Mucosa of descending colon (tissue), 3 donors: ENCODE measurements around the gene PCARE. TPM values are rescaled to one million over a fixed set of nuclear protein-coding genes. Genes with fewer than 3 reads are reported as not detected.

Experiments used
- ATAC-seq: fragments of 200-7000 bp; cut with Tn5 transposase; one replicate; pipeline ENCODE4 v1.9.1; 2020; ENCODE audit warnings: mild to moderate bottlenecking, moderate library complexity
- DNase-seq, 3 donors: peaks; one replicate each; pipeline ENCODE4 v3.0.0-alpha.2; 2020
- H3K36me3 ChIP-seq: fragments of 200-600 bp; one replicate; pipeline ENCODE4 v1.8.0; 2021; ENCODE audit warnings: low read depth, mild to moderate bottlenecking
- H3K4me1 ChIP-seq: fragments of 200-600 bp; one replicate; pipeline ENCODE4 v1.8.0; 2021; ENCODE audit warnings: low read depth, mild to moderate bottlenecking
- H3K4me3 ChIP-seq: fragments of 200-600 bp; one replicate; pipeline ENCODE4 v1.8.0; 2021; ENCODE audit warnings: mild to moderate bottlenecking
- H3K9me3 ChIP-seq: fragments of 200-600 bp; one replicate; pipeline ENCODE4 v1.8.0; 2021; ENCODE audit warnings: mild to moderate bottlenecking
- CTCF ChIP-seq: fragments of 200-600 bp; IDR thresholded peaks from one replicate; pipeline ENCODE4 v1.8.0; 2022; ENCODE audit warnings: antibody characterized with exemption, mild to moderate bottlenecking
- intact Hi-C, 2 donors: fragments of 100-400 bp; cut with DNase I in 1 of 2; cut with micrococcal nuclease in 1 of 2; formaldehyde crosslinking; loops; one replicate each; pipeline versions ENCODE4 v1.11.0 to v1.11.1; 2022; cut with DNase I, micrococcal nuclease
- total RNA-seq, 3 donors: library from RNA; stranded (reverse); fragmentation: NEBNext Ultra II Directional in 2 of 3; extraction: Animal tissue kit (Norgen Biotek cat#: 25700) in 2 of 3; gene quantifications; one replicate each; pipeline versions ENCODE4 v1.2.1 to v1.2.4, GENCODE V29; 2021 to 2023
- donor health status: DM: no; HTN: no; CAD: no; lungs with moderate emphysema.
- donor health status: DM: no; HTN: no; CAD: no.
- donor health status: DM: no; HTN: yes; CAD: no.

PCARE gene
- total RNA-seq, 3 donors from 2014 or later = not detected

GRCh38 chr2:29021886-29022285, 52.4 kb downstream of the PCARE start:
- no peak for TF ChIP-seq CTCF
- Histone ChIP-seq H3K36me3 (no peaks in the 10 kb centered on the region), H3K4me3 (no peak overlapping the region), H3K4me1 (no peaks in the 10 kb centered on the region), H3K9me3 (no peaks in the 10 kb centered on the region)
- ATAC-seq = no peak
- no peak for DNase-seq
- intact Hi-C loops = no loop called here

GRCh38 chr2:29017716-29018435, 56.4 kb downstream of the PCARE start:
- no peak for TF ChIP-seq CTCF
- no peaks in the 10 kb centered on the region for H3K9me3 ChIP-seq
- intact Hi-C loops = no loop called here
- DNase-seq (no peak), ATAC-seq (no peak)
- H3K36me3 ChIP-seq = no peaks in the 10 kb centered on the region
- H3K4me1 ChIP-seq = peaks cover 4% of the 10 kb centered on the region
- no peak overlapping the region for H3K4me3 ChIP-seq

GRCh38 chr2:29016504-29016903, 57.8 kb downstream of the PCARE start:
- Histone ChIP-seq H3K4me3 (no peak overlapping the region), H3K36me3 (no peaks in the 10 kb centered on the region), H3K9me3 (no peaks in the 10 kb centered on the region), H3K4me1 (peaks cover 4% of the 10 kb centered on the region)
- DNase-seq (no peak), ATAC-seq (no peak)
- TF ChIP-seq CTCF = no peak
- intact Hi-C loops = no loop called here

DNA sequence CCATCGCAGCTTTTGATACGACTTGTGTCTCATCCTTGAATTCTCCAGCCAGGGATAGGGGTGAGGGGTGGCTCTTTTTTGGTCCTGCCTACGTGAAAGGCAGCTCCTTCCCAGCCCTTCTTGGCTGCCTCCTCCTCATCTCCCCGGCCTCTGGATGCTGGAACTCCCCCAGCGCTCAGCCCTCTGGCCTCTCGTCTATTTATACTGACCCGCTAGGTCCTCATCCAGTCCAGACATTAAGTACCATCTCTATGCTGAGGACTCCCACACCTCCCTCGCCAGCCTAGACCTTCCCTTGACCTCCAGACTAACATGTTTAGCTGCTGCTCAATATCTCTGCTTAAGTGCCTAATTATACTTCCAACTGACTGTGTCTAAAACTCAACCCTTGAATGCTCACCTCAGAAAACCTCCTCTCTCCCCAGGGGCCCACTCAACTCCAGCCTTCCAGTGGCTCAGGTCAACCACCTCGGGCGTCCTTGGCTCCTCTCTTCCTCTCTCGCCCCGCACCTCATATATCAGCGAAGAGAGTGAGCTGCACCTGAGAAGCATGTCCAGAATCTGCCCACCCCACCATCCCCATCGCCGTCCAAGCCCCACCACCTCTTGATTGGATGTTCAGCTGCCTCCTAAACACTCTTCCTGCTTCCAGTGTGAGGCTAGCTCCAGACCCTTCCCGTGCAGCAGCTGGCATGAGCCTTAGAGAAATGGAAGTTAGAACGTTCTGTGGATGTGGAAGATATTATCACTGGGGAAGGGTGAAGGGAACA, 58.4 kb downstream of the PCARE start:
- intact Hi-C loops = no loop called here
- no peak for TF ChIP-seq CTCF
- Histone ChIP-seq H3K4me3 (no peak overlapping the region), H3K9me3 (no peaks in the 10 kb centered on the region), H3K36me3 (no peaks in the 10 kb centered on the region), H3K4me1 (peaks cover 4% of the 10 kb centered on the region)
- no peak for ATAC-seq
- DNase-seq = no peak

GRCh38 chr2:29014811-29015421, 59.4 kb downstream of the PCARE start:
- Histone ChIP-seq H3K9me3 (no peaks in the 10 kb centered on the region), H3K4me3 (no peak overlapping the region), H3K4me1 (peaks cover 4% of the 10 kb centered on the region), H3K36me3 (no peaks in the 10 kb centered on the region)
- DNase-seq (peak; percentile 56 to 82 (median 59)), ATAC-seq (peak; percentile 62)
- intact Hi-C loops = no loop called here
- no peak for TF ChIP-seq CTCF
